Activated T-cell treated with anti-CD3 and anti-CD28 coated beads for 1 hour (primary cell): ENCODE results near the gene DRAM2.
"Not testable (repeated sequence)": the region's sequence is repeated elsewhere in the genome, so short reads cannot be mapped to it uniquely, and the experiment has no call there.

Experiments
- DNase-seq: peaks from one replicate; pipeline ENCODE4 v3.0.0-alpha.2; 2020; ENCODE audit warnings: low read depth

DRAM2 gene

DNA sequence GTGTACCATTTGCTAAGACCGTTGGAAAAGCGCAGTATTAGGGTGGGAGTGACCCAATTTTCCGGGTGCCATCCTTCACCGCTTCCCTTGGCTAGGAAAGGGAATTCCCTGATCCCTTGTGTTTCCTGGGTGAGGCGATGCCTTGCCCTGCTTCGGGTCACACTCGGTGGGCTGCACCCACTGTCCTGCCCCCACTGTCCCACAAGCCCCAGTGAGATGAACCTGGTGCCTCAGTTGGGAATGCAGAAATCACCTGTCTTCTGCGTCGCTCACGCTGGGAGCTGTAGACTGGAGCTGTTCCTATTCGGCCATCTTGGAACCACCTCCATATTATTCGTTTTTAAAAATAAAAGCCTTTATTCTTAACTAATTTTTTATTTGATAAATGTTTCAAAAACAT, 60.6 kb downstream of the DRAM2 start:
- not testable (repeated sequence) for DNase-seq

DNA sequence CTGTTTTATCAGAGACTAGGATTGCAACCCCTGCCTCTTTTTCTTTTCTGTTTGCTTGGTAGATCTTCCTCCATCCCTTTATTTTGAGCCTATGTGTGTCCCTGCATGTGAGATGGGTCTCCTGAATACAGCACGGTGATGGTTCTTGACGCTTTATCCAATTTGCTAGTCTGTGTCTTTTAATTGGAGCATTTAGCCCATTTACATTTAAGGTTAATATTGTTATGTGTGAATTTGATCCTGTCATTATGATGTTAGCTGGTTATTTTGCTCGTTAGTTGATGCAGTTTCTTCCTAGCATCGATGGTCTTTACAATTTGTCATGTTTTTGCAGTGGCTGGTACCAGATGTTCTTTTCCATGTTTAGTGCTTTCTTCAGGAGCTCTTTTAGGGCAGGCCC, 62.6 kb downstream of the DRAM2 start:
- not testable (repeated sequence) for DNase-seq
